Ishikawa (cell line): Measurements from ENCODE around the gene ADRA2A.

Source experiments
- CREB1 ChIP-seq: IDR thresholded peaks from 2 replicates; pipeline ENCODE4 v1.6.1; 2012; ENCODE audit warnings: low read depth
- EGR1 ChIP-seq: IDR thresholded peaks from 2 replicates; pipeline ENCODE4 v1.6.1; 2012
- TAF1 ChIP-seq: IDR thresholded peaks from 2 replicates; pipeline ENCODE4 v1.6.1; 2012; ENCODE audit warnings: low read depth, mild to moderate bottlenecking
- TF ChIP-seq, protein P1 (sequence below): IDR thresholded peaks from 2 replicates; pipeline ENCODE4 v1.6.1; 2012; ENCODE audit warnings: low read depth, mild to moderate bottlenecking
- TF ChIP-seq, protein P2 (sequence below): IDR thresholded peaks from 2 replicates; pipeline ENCODE4 v1.6.1; 2012

DNA sequence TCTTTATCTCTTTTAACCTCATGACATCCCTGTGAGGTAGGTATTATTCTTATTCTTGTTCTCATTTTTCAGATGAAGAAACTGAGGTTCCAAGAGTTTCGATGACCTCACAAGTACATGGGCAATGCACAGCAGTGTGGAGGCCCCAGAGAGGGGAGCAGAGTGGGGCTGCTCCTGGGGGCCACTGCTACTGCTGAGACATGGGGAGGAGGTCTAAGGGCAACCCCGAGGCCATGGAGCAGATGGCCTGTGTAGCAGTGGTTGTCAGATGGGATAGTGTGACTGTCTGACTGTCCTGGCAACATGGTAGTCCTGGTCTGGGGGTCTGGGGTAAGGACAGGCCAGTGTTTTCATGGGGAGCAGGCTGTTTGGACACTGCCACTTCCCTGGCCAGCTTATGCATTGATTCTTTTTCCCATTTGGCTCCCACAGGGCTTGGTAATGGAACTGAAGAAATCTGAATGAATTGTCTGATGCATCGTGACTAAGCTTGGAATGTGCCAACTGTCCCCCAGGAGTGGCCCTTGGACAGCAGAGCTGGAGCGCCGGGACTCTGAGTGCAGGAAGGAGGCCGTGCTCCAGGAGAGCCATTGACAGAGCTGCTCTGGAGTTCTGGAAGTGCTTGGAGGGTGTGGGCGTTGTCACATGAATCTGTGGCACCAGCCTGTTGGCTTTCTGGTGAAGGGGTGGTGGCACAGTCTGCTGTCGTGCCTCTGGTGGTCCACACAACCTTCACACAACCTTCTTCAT is 40.9 kb downstream of the ADRA2A start:
- TF ChIP-seq TAF1 (no peak), EGR1 (no peak), CREB1 (no peak)
- TF ChIP-seq, protein P1, sequence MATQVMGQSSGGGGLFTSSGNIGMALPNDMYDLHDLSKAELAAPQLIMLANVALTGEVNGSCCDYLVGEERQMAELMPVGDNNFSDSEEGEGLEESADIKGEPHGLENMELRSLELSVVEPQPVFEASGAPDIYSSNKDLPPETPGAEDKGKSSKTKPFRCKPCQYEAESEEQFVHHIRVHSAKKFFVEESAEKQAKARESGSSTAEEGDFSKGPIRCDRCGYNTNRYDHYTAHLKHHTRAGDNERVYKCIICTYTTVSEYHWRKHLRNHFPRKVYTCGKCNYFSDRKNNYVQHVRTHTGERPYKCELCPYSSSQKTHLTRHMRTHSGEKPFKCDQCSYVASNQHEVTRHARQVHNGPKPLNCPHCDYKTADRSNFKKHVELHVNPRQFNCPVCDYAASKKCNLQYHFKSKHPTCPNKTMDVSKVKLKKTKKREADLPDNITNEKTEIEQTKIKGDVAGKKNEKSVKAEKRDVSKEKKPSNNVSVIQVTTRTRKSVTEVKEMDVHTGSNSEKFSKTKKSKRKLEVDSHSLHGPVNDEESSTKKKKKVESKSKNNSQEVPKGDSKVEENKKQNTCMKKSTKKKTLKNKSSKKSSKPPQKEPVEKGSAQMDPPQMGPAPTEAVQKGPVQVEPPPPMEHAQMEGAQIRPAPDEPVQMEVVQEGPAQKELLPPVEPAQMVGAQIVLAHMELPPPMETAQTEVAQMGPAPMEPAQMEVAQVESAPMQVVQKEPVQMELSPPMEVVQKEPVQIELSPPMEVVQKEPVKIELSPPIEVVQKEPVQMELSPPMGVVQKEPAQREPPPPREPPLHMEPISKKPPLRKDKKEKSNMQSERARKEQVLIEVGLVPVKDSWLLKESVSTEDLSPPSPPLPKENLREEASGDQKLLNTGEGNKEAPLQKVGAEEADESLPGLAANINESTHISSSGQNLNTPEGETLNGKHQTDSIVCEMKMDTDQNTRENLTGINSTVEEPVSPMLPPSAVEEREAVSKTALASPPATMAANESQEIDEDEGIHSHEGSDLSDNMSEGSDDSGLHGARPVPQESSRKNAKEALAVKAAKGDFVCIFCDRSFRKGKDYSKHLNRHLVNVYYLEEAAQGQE = no peak
- TF ChIP-seq, protein P2, sequence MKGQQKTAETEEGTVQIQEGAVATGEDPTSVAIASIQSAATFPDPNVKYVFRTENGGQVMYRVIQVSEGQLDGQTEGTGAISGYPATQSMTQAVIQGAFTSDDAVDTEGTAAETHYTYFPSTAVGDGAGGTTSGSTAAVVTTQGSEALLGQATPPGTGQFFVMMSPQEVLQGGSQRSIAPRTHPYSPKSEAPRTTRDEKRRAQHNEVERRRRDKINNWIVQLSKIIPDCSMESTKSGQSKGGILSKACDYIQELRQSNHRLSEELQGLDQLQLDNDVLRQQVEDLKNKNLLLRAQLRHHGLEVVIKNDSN = no peak
